ENCODE data around the gene PRORP.

- TF ChIP-seq CTCF (IDR thresholded peaks at IDR 0.05) = no peak
- TF ChIP-seq ZFX (IDR thresholded peaks at IDR 0.05; ENCODE audit: borderline replicate concordance) = no peak
Observed at GRCh38 chr14:35138585-35138984, 16.2 kb downstream of the PRORP start.
